Upper lobe of left lung (tissue), 6 donors: ENCODE results near the gene SELL. TPM values are rescaled to one million over a fixed set of nuclear protein-coding genes. Genes with fewer than 3 reads are reported as not detected.

ENCODE experiments used
- ATAC-seq, 2 donors: fragments of 200-7000 bp; cut with Tn5 transposase; one replicate each; pipeline ENCODE4 v1.9.1; 2022; ENCODE audit warnings: mild to moderate bottlenecking in 2 of 2, moderate library complexity in 2 of 2; ENCODE audit not compliant: low FRiP score in 2 of 2
- DNase-seq, 2 donors: peaks; one replicate each; pipeline ENCODE4 v3.0.0-alpha.2; 2019 to 2020
- H3K27ac ChIP-seq, 4 donors: fragments of 200-600 bp; sonication (generic); one replicate each; pipeline ENCODE4 v1.5.1; 2016 to 2019
- H3K27me3 ChIP-seq, 4 donors: fragments of 200-600 bp; sonication (generic); one replicate each; pipeline ENCODE4 v1.5.1; 2017 to 2019
- H3K36me3 ChIP-seq, 4 donors: fragments of 200-600 bp; sonication (generic); one replicate each; pipeline ENCODE4 v1.5.1; 2016 to 2019
- H3K4me1 ChIP-seq, 4 donors: fragments of 200-600 bp; sonication (generic); one replicate each; pipeline ENCODE4 v1.5.1; 2018 to 2019
- H3K4me3 ChIP-seq, 4 donors: fragments of 200-600 bp; sonication (generic); one replicate each; pipeline ENCODE4 v1.5.1; 2017 to 2019; ENCODE audit warnings: mild to moderate bottlenecking in 2 of 4, moderate library complexity in 1 of 4
- H3K9me3 ChIP-seq, 4 donors: fragments of 200-600 bp; sonication (generic); one replicate each; pipeline ENCODE4 v1.5.1; 2018 to 2019
- CTCF ChIP-seq, 6 experiments: fragments of 450-650 bp in 4 of 6; fragments of 200-600 bp in 2 of 6; sonication (generic) in 2 of 6; IDR thresholded peaks; one replicate each; pipeline ENCODE4 v1.5.1; 2016 to 2019; ENCODE audit warnings: antibody characterized with exemption in 6 of 6
- EP300 ChIP-seq, 4 donors: sonication (generic); formaldehyde crosslinking; IDR thresholded peaks; one replicate each; pipeline ENCODE4 v1.5.1; 2017; ENCODE audit warnings: antibody characterized with exemption in 4 of 4, control low read depth in 2 of 4
- POLR2A ChIP-seq, 4 donors: fragments of 450-650 bp; IDR thresholded peaks; one replicate each; pipeline ENCODE4 v1.5.1; 2016 to 2017; ENCODE audit warnings: antibody characterized with exemption in 4 of 4, mild to moderate bottlenecking in 2 of 4
- POLR2AphosphoS5 ChIP-seq, 2 donors: sonication (generic); formaldehyde crosslinking; IDR thresholded peaks; one replicate each; pipeline ENCODE4 v1.5.1; 2017; ENCODE audit warnings: antibody characterized with exemption in 2 of 2
- WGBS, 2 donors: methylation state at CpG; one replicate each; pipeline ENCODE4 v1.1.5; 2017 to 2018; 5-methylcytosine and 5-hydroxymethylcytosine counted together
- total RNA-seq, 6 donors: library from RNA; depleted of rRNA in 4 of 6; stranded (reverse); fragments of >200 nt in 4 of 6; gene quantifications; one replicate each; pipeline versions ENCODE4 v1.1.0 to v1.2.1, GENCODE V29; 2016 to 2021
- donor health status: DM: no; HTN: no; CAD: no; lungs with moderate emphysema.
- donor health status: DM: no; HTN: yes; CAD: no; lungs with severe emphysema.

Gene SELL
- total RNA-seq, 6 donors from 2014 or later = 3.9 to 41.3 (median 14.5) TPM

- Histone ChIP-seq H3K9me3 (peaks cover 0 to 2% (median 0%) of the 10 kb centered on the region in 4 donors), H3K4me1 (peaks cover 0 to 9% (median 7%) of the 10 kb centered on the region in 4 donors), H3K27me3 (no peaks in the 10 kb centered on the region), H3K4me3 (peak overlapping the region in 1 of 4 donors; percentile 9), H3K27ac (peak overlapping the region in 2 of 4 donors; percentile 27 to 67), H3K36me3 (no peaks in the 10 kb centered on the region)
- ATAC-seq (no peak), DNase-seq (no peak)
- TF ChIP-seq CTCF (IDR thresholded peaks at IDR 0.05) (no peak), POLR2A (IDR thresholded peaks at IDR 0.05) (no peak), EP300 (IDR thresholded peaks at IDR 0.05) (no peak), POLR2AphosphoS5 (IDR thresholded peaks at IDR 0.05) (no peak)
- 66 to 76% methylated on average over 3 of the region's 3 CpGs for WGBS, 2 donors
Observed at GRCh38 chr1:169708647-169709046, 2.8 kb downstream of the SELL start.

- Histone ChIP-seq H3K36me3 (no peaks in the 10 kb centered on the region), H3K4me3 (peak overlapping the region in 1 of 4 donors; percentile 9), H3K27ac (peak overlapping the region in 2 of 4 donors; percentile 27 to 67), H3K4me1 (peaks cover 0 to 9% (median 7%) of the 10 kb centered on the region in 4 donors), H3K27me3 (no peaks in the 10 kb centered on the region), H3K9me3 (no peaks in the 10 kb centered on the region)
- WGBS, 2 donors = 69 to 70% methylated on average over 9 of the region's 9 CpGs
- TF ChIP-seq POLR2AphosphoS5 (IDR thresholded peaks at IDR 0.05) = no peak
- no peak for TF ChIP-seq EP300 (IDR thresholded peaks at IDR 0.05)
- TF ChIP-seq CTCF (IDR thresholded peaks at IDR 0.05) = no peak
- no peak for TF ChIP-seq POLR2A (IDR thresholded peaks at IDR 0.05)
- DNase-seq (no peak), ATAC-seq (no peak)
Observed at GRCh38 chr1:169707912-169708604, 3.4 kb downstream of the SELL start.

DNA sequence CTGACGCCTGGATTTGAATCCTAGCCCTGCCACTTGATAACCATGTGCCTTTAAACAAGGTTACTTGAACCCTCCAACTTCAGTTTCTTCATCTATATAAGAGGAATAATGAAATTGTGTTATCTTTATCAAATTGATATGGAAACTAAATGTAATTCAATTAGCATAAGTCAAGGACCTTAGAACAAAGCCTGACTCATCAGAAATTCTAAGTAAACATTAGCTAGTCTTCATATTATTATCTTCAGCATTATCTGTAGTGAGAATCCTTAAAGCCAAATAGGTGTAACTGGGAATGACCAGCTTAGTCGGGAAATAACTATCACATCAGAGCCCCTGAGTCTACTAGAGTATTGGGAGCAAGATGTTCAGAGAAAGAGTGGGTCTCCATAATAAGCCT, 6.6 kb downstream of the SELL start:
- Histone ChIP-seq H3K4me1 (no peaks in the 10 kb centered on the region), H3K36me3 (no peaks in the 10 kb centered on the region), H3K27ac (no peak overlapping the region), H3K4me3 (no peak overlapping the region), H3K9me3 (no peaks in the 10 kb centered on the region), H3K27me3 (no peaks in the 10 kb centered on the region)
- DNase-seq = no peak
- 83 to 84% methylated on average over 2 of the region's 2 CpGs for WGBS, 2 donors
- no peak for ATAC-seq
- TF ChIP-seq CTCF (IDR thresholded peaks at IDR 0.05) = no peak
- TF ChIP-seq POLR2AphosphoS5 (IDR thresholded peaks at IDR 0.05) = no peak
- TF ChIP-seq POLR2A (IDR thresholded peaks at IDR 0.05) = no peak
- no peak for TF ChIP-seq EP300 (IDR thresholded peaks at IDR 0.05)

GRCh38 chr1:169701261-169702005, 10.0 kb downstream of the SELL start:
- no peak for DNase-seq
- TF ChIP-seq CTCF (IDR thresholded peaks at IDR 0.05) (no peak), POLR2A (IDR thresholded peaks at IDR 0.05) (no peak), EP300 (IDR thresholded peaks at IDR 0.05) (no peak), POLR2AphosphoS5 (IDR thresholded peaks at IDR 0.05) (no peak)
- WGBS, 2 donors = 93 to 96% methylated on average over 2 of the region's 2 CpGs
- ATAC-seq = no peak
- H3K4me1 ChIP-seq = peaks cover 0 to 6% (median under 1%) of the 10 kb centered on the region in 4 donors
- no peaks in the 10 kb centered on the region for H3K36me3 ChIP-seq
- no peak overlapping the region for H3K4me3 ChIP-seq
- H3K27me3 ChIP-seq = no peaks in the 10 kb centered on the region
- no peak overlapping the region for H3K27ac ChIP-seq
- no peaks in the 10 kb centered on the region for H3K9me3 ChIP-seq
